Activated CD8-positive, alpha-beta T cell treated with anti-CD3 and anti-CD28 coated beads for 36 hours (primary cell): ENCODE results near the gene SHISA9. TPM values are rescaled to one million over a fixed set of nuclear protein-coding genes. Genes with fewer than 3 reads are reported as not detected.

Experiments used
- ATAC-seq: fragments of 200-7000 bp; cut with Tn5 transposase; one replicate; pipeline ENCODE4 v1.10.0; 2021; ENCODE audit warnings: mild to moderate bottlenecking, moderate library complexity
- CTCF ChIA-PET: fragments of 350-600 bp; sonication (Branson Sonifier 250); formaldehyde crosslinking; loops from one replicate; lab custom pipeline; 2021; ENCODE audit warnings: antibody characterized with exemption; lab: Charles Lee
- POLR2A ChIA-PET: fragments of 350-600 bp; sonication (Branson Sonifier 250); formaldehyde crosslinking; loops from one replicate; lab custom pipeline; 2021; ENCODE audit warnings: antibody characterized with exemption; lab: Charles Lee
- DNase-seq: peaks from one replicate; pipeline ENCODE4 v3.0.0-alpha.2; 2020
- H3K27ac Mint-ChIP-seq: one replicate; pipeline ENCODE4 v1.8.0; 2021; ENCODE audit warnings: mild to moderate bottlenecking, mixed read lengths
- H3K27me3 Mint-ChIP-seq: one replicate; pipeline ENCODE4 v1.8.0; 2021; ENCODE audit warnings: mixed read lengths
- H3K36me3 Mint-ChIP-seq: one replicate; pipeline ENCODE4 v1.8.0; 2021; ENCODE audit warnings: low read depth, mixed read lengths
- H3K4me1 Mint-ChIP-seq: one replicate; pipeline ENCODE4 v1.8.0; 2021; ENCODE audit warnings: low read depth, mixed read lengths
- H3K4me3 Mint-ChIP-seq: one replicate; pipeline ENCODE4 v1.8.0; 2021; ENCODE audit warnings: mild to moderate bottlenecking, moderate library complexity, mixed read lengths
- H3K9me3 Mint-ChIP-seq: one replicate; pipeline ENCODE4 v1.8.0; 2021; ENCODE audit warnings: mixed read lengths
- CTCF ChIP-seq: fragments of 200-600 bp; IDR thresholded peaks from one replicate; pipeline ENCODE4 v1.8.0; 2022; ENCODE audit warnings: antibody characterized with exemption, mild to moderate bottlenecking
- intact Hi-C: fragments of 100-400 bp; cut with micrococcal nuclease; formaldehyde crosslinking; loops from one replicate; pipeline ENCODE4 v1.10.0; 2022
- total RNA-seq, 2 experiments: library from RNA; stranded (reverse); gene quantifications; one replicate each; pipeline ENCODE4 v1.2.3, GENCODE V29; 2021

SHISA9 gene
- total RNA-seq, 2 experiments from 2014 or later: not detected

- CTCF ChIA-PET: no interaction called here
- H3K36me3 Mint-ChIP-seq: no peaks in the 10 kb centered on the region
- no peak overlapping the region for H3K27ac Mint-ChIP-seq
- no peak overlapping the region for H3K4me3 Mint-ChIP-seq
- TF ChIP-seq CTCF: no peak
- intact Hi-C loops: no loop called here
- no peaks in the 10 kb centered on the region for H3K9me3 Mint-ChIP-seq
- no peaks in the 10 kb centered on the region for H3K27me3 Mint-ChIP-seq
- POLR2A ChIA-PET: no interaction called here
- no peaks in the 10 kb centered on the region for H3K4me1 Mint-ChIP-seq
- ATAC-seq: no peak
- no peak for DNase-seq
These were observed 57.7 kb downstream of the SHISA9 start for GRCh38 chr16:12959072-12959471.

GRCh38 chr16:12961626-12962025, 60.2 kb downstream of the SHISA9 start:
- H3K4me1 Mint-ChIP-seq: no peaks in the 10 kb centered on the region
- H3K36me3 Mint-ChIP-seq: no peaks in the 10 kb centered on the region
- peaks cover 2% of the 10 kb centered on the region for H3K9me3 Mint-ChIP-seq
- intact Hi-C loops: no loop called here
- H3K27ac Mint-ChIP-seq: no peak overlapping the region
- CTCF ChIA-PET: no interaction called here
- TF ChIP-seq CTCF: no peak
- no peak for ATAC-seq
- no peak overlapping the region for H3K4me3 Mint-ChIP-seq
- DNase-seq: no peak
- peaks cover 1% of the 10 kb centered on the region for H3K27me3 Mint-ChIP-seq
- POLR2A ChIA-PET: no interaction called here

- CTCF ChIA-PET: no interaction called here
- POLR2A ChIA-PET: no interaction called here
- intact Hi-C loops: no loop called here
- H3K27ac Mint-ChIP-seq: no peak overlapping the region
- ATAC-seq (no peak), DNase-seq (no peak)
- no peaks in the 10 kb centered on the region for H3K4me1 Mint-ChIP-seq
- TF ChIP-seq CTCF: no peak
- H3K9me3 Mint-ChIP-seq: peaks cover 2% of the 10 kb centered on the region
- H3K36me3 Mint-ChIP-seq: no peaks in the 10 kb centered on the region
- H3K27me3 Mint-ChIP-seq: peaks cover 1% of the 10 kb centered on the region
- no peak overlapping the region for H3K4me3 Mint-ChIP-seq
These were observed 63.1 kb downstream of the SHISA9 start for GRCh38 chr16:12964461-12964860.

- Mint-ChIP-seq H3K36me3 (no peaks in the 10 kb centered on the region), H3K4me3 (no peak overlapping the region), H3K27ac (no peak overlapping the region), H3K27me3 (peaks cover 1% of the 10 kb centered on the region), H3K9me3 (peaks cover 2% of the 10 kb centered on the region), H3K4me1 (no peaks in the 10 kb centered on the region)
- ChIA-PET CTCF (no interaction called here), POLR2A (no interaction called here)
- no peak for TF ChIP-seq CTCF
- DNase-seq (no peak), ATAC-seq (no peak)
- intact Hi-C loops: no loop called here
These were observed 63.9 kb downstream of the SHISA9 start for GRCh38 chr16:12965274-12965804.

GRCh38 chr16:12971241-12971640, 69.8 kb downstream of the SHISA9 start:
- no peak for DNase-seq
- H3K9me3 Mint-ChIP-seq: no peaks in the 10 kb centered on the region
- no peaks in the 10 kb centered on the region for H3K4me1 Mint-ChIP-seq
- CTCF ChIA-PET: no interaction called here
- intact Hi-C loops: no loop called here
- TF ChIP-seq CTCF: no peak
- H3K27me3 Mint-ChIP-seq: no peaks in the 10 kb centered on the region
- POLR2A ChIA-PET: no interaction called here
- no peak for ATAC-seq
- H3K4me3 Mint-ChIP-seq: no peak overlapping the region
- H3K36me3 Mint-ChIP-seq: no peaks in the 10 kb centered on the region
- no peak overlapping the region for H3K27ac Mint-ChIP-seq
